GM19324 (cell line): ENCODE results near the gene IL20RA.

Source experiments
- ATAC-seq: cut with Tn5 transposase; IDR thresholded peaks from one replicate; pipeline ENCODE4 v1.9.1; 2021; ENCODE audit warnings: mild to moderate bottlenecking, moderate library complexity; ENCODE audit not compliant: unreplicated experiment, low FRiP score

The IL20RA gene

DNA sequence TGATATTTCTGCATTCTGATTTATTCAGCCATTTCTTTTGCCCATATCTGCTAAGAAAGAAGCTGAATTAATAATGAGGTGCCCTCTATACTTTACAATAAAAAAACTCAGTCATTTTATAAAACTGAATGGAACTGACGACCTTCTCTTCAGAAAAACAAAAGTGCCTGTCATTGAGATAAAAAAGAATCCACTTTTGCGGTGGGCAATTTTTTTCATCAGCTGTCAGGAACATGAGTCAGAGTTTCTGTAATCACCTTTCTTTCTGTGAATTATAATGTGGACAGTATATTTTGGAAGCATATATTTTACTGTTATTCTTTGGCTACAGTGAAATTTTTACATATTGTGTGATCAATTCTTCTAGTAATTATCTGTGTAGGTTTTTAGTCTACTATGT is 33.4 kb downstream of the IL20RA start:
- no peak for ATAC-seq

DNA sequence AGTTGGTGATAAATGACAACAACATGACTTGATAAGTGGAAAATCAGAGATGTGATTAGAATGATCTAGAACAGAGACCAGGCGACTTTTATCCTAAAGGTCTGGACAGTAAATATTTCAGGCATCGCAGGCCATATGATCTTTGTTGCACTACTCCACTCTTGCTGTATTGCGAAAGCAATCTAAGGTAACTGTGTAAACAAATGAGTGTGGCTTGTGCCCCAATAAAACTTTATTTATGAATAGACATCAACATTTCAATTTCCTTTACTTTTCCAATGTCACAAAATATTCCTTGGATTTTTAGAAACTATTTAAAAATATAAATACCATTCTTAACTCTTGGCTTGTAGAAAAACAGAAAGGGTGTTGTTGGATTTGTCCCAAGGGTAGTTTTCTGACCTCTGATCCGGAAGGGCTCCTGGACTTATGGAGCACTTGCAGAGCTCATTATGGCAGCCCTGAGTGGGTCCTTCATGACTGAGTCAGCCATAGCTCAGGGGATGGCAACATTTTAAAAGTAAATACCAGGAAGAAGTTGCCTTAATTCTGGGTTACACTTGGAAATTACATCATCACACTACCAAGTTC is 34.5 kb downstream of the IL20RA start:
- ATAC-seq, result no peak

DNA sequence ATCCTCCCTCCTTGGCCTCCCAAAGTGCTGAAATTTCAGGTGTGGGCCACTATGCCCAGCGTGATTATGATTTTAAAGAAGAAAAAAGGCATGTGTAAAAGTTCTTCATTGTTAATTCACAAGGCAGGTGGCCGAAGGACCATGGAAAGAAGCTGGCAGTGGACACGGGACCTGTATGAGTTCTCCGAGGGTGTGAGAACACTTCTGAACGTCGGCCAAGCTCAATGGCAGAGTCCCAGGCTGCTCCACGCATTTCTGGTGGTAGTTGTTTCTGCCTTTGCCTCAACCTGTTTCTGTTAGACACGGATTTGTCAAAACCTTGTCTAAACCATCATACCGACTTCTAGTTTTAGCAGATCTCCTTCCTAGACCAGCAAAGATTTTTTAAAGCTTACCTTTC is 36.6 kb downstream of the IL20RA start:
- no peak for ATAC-seq

DNA sequence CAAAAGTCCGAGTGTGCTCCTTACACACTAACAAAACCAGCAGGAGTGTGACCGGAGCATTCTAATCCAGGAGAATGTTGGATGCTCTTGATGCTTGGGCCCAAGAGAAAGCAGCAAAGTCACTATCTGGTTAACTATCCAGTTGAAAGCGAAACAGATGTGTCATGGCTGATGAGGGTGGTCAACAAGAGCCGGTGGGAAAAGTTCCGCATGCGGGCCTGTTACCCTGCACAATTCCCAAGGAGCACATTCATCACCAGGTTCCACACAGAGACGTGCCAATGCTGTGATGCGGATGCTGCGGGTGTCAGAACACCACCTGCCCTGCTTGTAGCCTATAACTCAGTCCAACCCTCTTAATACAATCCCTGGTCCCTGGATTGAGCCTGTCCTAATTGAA is 38.7 kb downstream of the IL20RA start:
- ATAC-seq, result no peak

DNA sequence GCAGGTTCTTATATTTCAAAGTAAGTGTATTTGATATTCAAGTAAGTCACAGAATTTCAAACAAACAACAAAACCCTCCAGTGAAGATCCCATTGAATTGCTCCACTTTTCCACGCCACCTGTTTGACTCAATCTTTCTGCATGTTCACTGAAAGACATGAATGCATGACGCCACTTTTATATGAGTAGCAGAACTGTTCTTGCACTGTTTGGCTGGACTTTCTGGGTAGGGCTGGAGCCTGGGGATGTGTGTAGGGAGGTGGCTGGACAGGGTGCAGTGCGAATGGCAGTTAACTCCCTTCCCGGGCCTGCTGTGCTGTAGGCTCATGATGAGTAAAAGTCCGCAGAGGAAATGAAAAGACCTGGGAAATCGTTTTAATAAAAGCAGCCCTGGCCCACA is 39.7 kb downstream of the IL20RA start:
- no peak for ATAC-seq

DNA sequence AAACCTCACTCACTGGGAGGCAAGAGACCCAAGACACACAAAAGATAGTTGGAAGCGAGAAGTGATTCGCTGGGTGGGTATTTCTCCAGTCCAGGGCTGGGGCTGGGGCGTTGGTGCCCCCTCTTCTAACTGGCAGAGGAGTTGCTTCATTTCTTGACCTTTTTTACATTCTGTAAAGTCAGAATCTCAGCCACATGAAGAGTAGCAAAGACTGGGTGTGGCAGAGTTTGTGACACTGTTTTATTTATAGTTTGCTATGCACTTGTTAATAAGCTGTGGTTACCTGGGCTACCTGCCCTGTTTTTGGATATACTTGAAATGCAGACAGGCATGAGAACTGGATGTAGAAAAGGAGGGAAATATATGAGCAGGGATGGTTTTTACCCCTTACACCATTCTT is 42.3 kb downstream of the IL20RA start:
- no peak for ATAC-seq

DNA sequence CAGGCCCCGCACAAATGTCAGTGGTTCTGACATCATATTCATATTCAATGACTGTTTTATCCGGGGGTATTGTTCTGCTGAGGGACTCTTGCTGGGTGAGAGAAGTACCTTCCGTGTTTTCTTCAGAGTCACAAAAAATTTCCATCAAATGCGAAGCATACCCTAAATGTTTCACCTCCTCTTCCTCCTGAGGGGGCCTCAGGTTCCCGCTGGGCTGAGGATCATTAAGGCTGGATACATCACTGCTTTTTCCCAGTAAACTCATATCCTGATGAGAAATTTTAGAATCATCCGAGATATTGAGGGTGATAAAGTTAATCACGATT is 42.8 kb downstream of the IL20RA start:
- ATAC-seq, result no peak

DNA sequence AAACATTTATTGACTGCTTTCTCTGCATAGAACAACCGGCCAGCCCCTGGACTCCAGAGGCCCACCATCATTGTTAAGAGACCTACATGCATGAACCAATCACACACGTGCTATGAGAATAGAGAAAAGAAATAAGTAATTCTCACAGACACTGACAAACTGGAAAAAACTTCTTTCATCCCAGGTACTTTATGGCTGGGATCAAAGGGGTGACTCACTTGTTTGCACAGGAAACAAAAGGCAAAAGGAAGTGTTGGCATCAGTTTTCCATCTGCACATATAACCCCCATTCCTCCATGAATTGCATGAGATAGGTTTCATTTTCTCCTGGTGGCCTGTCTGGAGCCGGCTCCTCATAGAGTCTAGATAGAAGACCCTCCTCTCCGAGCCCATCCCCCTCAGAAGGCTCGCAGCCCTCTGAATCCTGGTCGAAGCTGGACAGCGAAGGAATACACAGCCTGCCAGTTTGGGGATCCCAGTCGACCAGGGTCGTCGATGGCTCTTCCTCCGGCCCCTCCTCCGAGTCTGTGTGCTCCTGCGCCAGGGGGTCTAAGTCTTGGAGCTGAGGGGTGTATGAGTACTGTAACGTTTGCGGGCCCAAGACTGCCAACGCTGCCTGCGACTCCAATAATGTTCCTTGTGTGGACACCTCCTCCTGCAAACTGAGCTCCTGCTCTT is 43.3 kb downstream of the IL20RA start:
- ATAC-seq, result no peak

DNA sequence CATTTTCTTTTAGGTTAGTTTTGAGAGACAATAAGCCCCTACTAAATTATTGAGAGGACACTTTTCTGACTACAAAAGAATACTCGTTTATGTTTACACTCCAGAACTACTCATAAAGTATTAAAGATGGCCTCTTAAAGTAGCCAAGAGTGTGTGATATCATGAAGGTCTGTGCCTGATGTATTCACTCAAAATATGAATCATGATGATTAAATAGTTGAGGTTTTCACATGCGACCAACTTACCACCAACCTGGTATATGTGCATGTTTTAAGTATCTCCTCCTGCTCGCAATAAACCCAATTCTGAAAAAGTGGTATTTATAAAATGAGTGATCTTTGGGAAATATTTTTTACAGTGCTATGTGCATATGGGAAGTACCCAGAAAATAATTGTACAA is 43.9 kb downstream of the IL20RA start:
- no peak for ATAC-seq

DNA sequence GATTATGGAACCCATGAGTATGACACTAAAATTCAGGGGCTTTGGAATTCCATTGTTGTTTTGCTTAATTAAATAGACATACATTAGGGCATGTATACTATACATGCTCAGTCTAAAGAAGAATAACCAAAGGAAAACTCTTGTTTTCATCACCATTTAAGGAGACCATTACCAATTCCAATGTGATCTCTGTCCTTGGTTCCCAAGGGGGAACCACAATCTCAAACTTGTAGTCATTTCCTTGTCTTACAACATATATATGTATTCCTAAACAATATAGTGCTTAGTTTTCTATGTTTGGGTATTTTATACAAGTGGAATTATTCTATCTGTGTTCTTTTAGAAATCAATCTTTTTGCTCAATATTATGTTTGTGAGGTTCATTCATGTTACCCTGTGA is 49.2 kb downstream of the IL20RA start:
- no peak for ATAC-seq

DNA sequence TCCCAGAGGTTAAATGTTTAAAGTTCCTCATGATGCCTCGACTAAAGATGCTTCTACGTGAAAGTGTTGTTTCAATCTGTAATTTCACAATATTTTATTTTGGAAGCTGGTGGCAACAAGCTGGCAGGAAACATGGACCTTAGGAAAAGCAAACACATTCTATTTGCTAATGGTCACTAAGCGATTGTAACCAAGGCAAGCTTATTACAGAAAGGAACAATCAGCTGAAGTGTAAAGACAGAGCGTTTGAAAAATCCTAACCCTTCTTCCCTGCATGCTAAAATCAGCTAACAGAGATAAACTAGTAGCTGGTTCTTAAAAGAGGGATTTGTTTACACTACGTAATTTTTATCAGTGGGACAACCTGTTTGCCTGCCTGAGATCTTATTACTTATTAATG is 50.0 kb downstream of the IL20RA start:
- no peak for ATAC-seq

DNA sequence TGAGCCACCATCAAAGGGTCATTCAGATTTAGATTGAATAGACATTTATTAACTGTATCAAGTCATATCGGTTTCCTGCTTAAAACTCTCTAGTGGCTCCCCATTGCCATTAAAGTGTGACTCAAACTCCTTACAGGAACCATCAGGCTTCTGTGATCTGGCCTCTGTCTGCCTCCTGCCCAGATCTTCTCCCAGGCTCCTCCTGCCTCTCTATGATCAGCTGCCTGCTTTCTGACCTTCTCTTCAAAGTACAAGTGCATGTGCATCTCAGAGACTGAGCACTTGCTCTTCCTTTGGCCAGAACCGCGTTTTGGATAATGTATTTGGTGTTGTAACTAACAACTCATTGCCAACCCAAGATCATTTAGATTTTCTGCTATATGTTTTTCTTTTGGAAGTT is 52.7 kb downstream of the IL20RA start:
- ATAC-seq, result no peak

DNA sequence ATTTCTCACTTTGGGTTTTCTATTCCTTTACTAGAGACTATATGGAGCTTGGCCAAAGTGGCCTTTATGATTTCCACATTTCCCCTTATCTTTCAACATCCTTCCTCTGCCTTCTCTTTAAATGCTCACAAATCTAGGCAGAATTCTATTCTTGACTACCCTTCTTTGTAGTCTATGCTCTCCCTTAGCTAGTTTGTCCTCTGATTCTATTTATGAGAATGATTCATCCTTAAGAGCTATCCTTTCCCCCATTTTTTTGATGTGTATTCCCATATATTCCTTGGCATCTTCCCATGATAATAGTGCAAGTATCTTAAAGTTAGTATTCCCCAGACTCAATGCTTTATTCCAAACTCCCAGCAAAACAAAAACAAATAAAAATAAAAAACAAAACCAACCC is 53.1 kb downstream of the IL20RA start:
- ATAC-seq, result no peak

DNA sequence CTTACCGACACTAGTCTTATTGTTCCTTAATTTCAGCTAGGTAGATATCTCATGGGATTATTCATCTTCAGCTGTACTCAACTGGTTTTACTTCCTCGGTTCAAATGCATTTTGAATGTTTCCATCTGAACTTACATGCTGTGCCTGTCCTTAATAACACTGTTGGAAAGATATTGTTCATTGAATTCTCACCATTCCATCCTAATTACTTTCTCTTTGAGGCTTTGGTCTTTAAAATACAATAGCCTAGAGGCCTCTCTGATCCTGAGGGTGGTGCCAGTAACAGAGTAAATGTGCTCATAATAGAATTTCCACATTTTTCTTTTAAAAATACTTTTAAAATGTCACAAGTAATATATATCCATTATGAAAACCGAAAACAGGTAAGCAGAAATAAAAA is 54.0 kb downstream of the IL20RA start:
- ATAC-seq, result no peak

DNA sequence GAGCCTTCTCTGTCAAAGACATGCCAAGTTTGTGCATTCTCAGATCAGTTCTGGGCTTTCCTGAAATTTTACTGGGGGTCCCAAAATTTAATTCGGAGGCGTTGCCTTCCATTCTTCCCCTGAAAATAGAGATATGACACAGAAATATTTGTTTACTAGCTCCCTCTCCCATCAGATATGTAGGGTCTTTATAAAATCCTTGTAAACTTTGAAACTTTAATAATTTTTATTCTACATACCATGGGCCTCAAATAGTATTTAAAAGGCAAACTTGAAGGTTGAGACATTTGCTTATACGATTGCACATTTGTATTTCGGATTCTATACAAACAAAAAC is 54.6 kb downstream of the IL20RA start:
- no peak for ATAC-seq

DNA sequence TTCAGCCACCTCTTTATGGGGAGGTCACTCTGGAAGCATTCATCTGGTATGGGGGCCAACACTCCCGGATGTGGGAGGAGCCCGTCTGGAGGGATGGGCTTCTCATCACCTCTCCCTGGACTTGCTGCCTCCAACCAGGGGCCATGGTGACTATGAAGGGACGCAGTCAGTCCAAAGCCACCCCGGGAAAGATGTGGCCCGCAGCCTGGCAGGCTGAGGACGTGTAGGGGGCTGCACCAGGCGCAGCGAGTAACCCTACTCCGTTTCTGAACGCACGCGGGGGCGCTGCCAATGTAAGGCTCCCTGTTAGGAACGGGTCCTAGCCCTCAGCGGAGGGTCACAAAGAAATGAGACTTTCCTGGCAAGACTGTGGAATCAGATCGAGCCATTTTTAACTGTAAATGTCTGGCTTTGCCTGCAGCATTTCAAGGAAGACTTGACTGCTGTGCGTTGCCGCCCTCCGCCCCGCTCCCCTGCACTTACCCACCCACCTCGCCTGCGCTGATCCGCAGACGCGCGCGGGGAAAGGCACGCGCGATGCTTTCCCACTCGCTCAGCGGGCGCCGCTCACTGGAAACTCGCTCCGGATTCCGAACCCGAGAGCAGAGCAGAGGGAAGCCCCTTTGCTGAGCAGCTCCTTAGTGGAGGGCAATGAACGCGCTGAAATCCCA is 55.1 kb downstream of the IL20RA start:
- no peak for ATAC-seq

DNA sequence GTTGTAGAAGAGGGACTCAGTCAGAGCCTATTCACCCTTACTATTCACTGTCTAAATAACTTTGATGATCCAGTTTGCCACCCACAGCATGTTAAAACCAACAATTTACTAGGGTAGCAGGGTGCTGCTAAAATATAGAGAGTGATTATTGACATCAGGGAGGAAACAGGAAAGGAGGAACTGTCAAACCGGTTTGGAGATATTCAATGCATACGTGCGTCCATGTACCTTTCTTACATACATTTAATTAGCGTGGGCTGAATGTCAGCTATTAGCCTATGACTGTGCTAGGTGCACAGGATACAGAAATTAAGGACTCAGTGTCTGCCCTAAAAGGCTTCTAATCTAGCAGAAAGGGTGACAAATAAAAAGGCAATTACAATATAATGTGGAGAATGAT is 57.2 kb downstream of the IL20RA start:
- ATAC-seq, result no peak

DNA sequence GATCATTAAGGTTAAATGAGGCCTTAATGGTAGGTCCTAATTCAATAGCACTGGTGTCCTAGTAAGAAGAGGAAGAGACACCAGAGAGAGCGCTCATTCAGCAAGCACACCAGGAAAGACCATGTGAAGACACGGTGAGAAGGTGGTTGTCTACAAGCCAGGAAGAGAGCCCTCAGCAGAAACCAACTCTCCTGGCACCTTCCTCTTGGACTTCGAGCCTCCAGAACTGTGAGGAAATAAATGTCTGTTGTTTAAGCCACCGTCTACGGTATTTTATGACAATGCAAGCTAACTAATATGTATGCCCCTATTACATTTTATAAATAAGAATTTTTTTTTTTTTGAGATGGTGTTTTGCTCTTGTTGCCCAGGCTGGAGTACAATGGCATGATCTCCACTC is 59.3 kb downstream of the IL20RA start:
- ATAC-seq, result no peak

DNA sequence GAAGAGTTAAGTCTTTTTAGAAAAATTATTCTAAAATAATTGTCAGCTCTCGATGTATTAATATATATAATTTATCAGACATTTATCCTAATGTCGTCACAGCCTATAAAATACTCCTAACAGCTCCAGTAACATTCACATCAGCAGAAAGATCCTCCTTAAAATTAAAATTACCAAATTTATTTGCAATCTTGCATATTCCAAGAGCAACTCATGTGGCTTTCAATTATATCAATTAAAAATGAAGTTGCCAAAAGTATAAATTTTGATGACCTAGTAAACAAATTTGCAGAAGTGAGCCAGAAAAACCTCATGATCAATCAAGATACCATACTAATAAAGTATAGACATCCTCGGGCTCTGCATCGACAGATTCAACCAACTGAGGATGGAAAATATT is 60.2 kb downstream of the IL20RA start:
- no peak for ATAC-seq

DNA sequence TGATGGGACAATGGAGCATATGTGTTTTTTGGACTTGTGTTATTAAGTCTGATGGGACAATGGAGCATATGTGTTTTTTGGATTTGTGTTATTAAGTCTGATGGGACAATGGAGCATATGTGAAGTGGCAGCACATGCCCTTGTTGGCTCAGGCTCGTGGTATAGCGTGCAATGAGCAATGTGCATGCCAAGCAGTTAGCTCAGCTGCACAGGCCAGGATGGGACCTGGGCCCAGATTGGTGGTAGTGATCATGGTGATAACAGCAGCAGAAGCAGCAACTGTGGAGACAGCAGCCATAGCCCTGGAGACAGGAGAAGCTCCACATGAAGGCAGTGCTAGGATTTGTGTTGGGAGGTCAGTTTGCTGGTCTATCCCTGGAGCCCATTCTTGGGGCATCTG is 61.1 kb downstream of the IL20RA start:
- no peak for ATAC-seq

DNA sequence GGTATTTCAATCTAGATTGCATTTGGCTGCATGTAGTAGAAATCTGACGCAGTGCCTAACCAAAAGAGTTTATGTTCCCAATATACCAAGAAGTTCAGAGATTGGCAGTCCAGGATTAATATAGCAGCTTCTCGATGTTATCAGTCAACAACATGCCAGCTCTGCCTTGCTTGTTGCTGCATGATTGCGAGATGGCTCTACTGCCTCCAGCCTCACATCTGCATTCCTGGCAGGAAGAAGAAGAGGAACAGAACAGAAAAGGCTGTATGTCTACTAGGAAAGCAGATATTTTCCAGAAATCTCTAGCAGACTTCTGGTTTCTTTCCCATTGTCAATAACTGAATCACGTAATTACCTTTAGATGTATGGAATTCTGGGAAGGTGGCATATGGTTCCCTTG is 61.8 kb downstream of the IL20RA start:
- no peak for ATAC-seq

DNA sequence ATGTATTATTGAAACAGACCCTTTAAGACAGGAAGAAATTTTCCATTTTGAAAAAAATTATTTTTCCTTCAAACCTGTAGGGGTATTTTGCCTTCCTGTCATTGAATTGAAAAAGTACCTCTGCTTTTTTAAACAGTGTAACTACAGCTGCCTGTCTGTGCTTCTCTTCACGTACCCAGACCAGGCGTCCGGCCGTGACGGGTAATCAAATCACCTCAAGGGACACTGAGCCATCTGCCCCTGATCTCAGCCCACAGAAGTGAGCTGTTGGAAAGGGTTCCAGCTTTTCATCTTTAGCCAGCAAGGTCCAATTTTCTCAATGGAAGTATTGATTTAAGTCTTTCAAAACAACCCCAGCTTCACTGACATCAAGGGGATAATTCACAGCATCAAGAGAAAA is 64.7 kb downstream of the IL20RA start:
- ATAC-seq, result no peak

DNA sequence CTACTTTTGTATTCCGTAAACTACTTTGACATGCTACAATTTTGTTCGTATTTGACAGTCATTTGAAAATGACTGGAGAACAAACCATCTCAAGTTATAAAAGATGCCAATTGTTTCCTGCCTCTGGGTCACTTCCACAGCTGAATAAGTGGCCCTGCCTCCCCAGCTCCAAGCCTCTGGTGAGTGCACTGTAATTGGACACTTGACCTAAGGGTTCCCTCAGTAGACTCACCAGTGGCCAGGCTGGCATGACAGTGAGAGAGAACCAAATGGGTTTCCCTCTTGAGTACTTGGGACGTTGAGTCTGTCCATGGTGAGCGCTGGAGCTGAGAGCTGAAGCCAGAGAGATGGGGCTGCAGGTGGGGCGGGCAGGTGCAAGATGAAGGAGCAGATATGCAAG is 65.6 kb downstream of the IL20RA start:
- ATAC-seq, result no peak
